Gastrocnemius medialis (tissue), 4 donors: ENCODE data around the gene DSP. TPM values are rescaled to one million over a fixed set of nuclear protein-coding genes. Genes with fewer than 3 reads are reported as not detected.

ENCODE experiments used
- ATAC-seq, 2 donors: fragments of 150-250 bp; one replicate each; pipeline ENCODE4 v1.9.1; 2016
- DNase-seq, 2 donors: peaks; one replicate each; pipeline ENCODE4 v3.0.0-alpha.2; 2019
- H3K27ac ChIP-seq, 4 donors: fragments of 200-600 bp; sonication (generic); 1 replicate in 1 of 4; 2 replicates in 3 of 4; pipeline ENCODE4 v1.5.1; 2016 to 2018; ENCODE audit warnings: mild to moderate bottlenecking in 2 of 4, moderate library complexity in 1 of 4
- H3K27me3 ChIP-seq, 3 donors: fragments of 200-600 bp; sonication (generic) in 2 of 3; 1 replicate in 1 of 3; 2 replicates in 2 of 3; pipeline versions ENCODE4 v1.5.1 to v1.6.0; 2016 to 2019; ENCODE audit warnings: mild to moderate bottlenecking in 1 of 3, moderate library complexity in 1 of 3
- H3K36me3 ChIP-seq, 2 donors: fragments of 200-600 bp; sonication (generic) in 1 of 2; one replicate each; pipeline ENCODE4 v1.5.1; 2017 to 2018
- H3K4me1 ChIP-seq, 2 donors: fragments of 200-600 bp; sonication (generic) in 1 of 2; one replicate each; pipeline ENCODE4 v1.5.1; 2016 to 2017; ENCODE audit warnings: mild to moderate bottlenecking in 2 of 2
- H3K4me3 ChIP-seq, 4 donors: fragments of 200-600 bp; sonication (generic) in 3 of 4; 1 replicate in 1 of 4; 2 replicates in 3 of 4; pipeline ENCODE4 v1.5.1; 2016 to 2019; ENCODE audit warnings: mild to moderate bottlenecking in 2 of 4
- H3K9me3 ChIP-seq, 3 donors: fragments of 200-600 bp; sonication (generic) in 2 of 3; 1 replicate in 1 of 3; 2 replicates in 2 of 3; pipeline ENCODE4 v1.5.1; 2016 to 2019
- POLR2A ChIP-seq, 2 donors: fragments of 450-650 bp; IDR thresholded peaks; one replicate each; pipeline ENCODE4 v1.6.1; 2017; ENCODE audit warnings: antibody characterized with exemption in 2 of 2, mild to moderate bottlenecking in 2 of 2, moderate library complexity in 2 of 2
- in situ Hi-C, 4 donors: fragments of 200-750 bp; cut with MboI; loops; one replicate each; pipeline versions ENCODE4 v1.15.0 to v1.8.0; 2017; ENCODE audit warnings: low sequenced_read_pairs in 4 of 4
- intact Hi-C: fragments of 100-400 bp; cut with DNase I; formaldehyde crosslinking; loops from one replicate; pipeline ENCODE4 v1.15.1; 2023; ENCODE audit warnings: low total_unique reads
- total RNA-seq, 4 donors: library from RNA; depleted of rRNA; stranded (reverse); fragments of >200 nt; gene quantifications; one replicate each; pipeline versions ENCODE4 v1.1.0 to v1.2.3, GENCODE V29; 2016
- TF ChIP-seq, protein P1 (sequence below), 5 experiments: fragments of 450-650 bp in 3 of 5; fragments of 200-600 bp in 2 of 5; sonication (generic) in 2 of 5; IDR thresholded peaks in 4 of 5; conservative IDR thresholded peaks in 1 of 5; 1 replicate in 4 of 5; 2 replicates in 1 of 5; pipeline ENCODE4 v1.5.1; 2016 to 2019; ENCODE audit warnings: antibody characterized with exemption in 5 of 5, mild to moderate bottlenecking in 3 of 5, moderate library complexity in 3 of 5

The DSP gene
- total RNA-seq, 4 donors from 2014 or later, result 0.31 to 1.1 (median 0.65) TPM

DNA sequence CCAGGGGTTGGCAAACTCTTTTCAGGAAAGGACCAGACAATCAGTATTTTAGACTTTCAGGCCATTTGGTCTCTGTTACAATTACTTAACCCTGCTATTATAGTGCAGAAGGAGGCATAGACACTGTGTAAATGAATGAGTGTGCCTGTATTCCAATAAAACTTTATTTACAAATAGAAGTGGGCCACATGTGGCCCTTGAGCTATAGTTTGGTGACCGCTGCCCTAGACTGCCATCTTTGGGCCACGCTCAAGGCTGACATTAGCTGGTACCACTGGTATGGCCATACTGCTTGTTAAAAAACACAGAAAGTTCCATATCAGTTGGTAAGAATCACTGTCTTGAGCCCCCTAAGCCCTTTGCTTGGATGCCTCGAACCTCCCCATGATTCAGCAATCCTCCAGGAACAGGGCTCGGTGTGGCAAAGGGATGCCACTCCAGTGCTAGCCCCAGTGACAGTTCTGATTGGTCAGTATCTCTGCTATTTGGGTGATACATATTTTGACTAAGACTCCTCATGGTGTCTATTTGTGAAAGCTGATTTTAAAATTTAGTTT lies 25.2 kb downstream of the DSP start:
- TF ChIP-seq, protein P1, sequence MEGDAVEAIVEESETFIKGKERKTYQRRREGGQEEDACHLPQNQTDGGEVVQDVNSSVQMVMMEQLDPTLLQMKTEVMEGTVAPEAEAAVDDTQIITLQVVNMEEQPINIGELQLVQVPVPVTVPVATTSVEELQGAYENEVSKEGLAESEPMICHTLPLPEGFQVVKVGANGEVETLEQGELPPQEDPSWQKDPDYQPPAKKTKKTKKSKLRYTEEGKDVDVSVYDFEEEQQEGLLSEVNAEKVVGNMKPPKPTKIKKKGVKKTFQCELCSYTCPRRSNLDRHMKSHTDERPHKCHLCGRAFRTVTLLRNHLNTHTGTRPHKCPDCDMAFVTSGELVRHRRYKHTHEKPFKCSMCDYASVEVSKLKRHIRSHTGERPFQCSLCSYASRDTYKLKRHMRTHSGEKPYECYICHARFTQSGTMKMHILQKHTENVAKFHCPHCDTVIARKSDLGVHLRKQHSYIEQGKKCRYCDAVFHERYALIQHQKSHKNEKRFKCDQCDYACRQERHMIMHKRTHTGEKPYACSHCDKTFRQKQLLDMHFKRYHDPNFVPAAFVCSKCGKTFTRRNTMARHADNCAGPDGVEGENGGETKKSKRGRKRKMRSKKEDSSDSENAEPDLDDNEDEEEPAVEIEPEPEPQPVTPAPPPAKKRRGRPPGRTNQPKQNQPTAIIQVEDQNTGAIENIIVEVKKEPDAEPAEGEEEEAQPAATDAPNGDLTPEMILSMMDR (IDR thresholded peaks at IDR 0.05 in 4 of 5, conservative IDR thresholded peaks at IDR 0.05 in 1 of 5), result no peak
- TF ChIP-seq POLR2A (IDR thresholded peaks at IDR 0.05), result no peak
- no peak overlapping the region for H3K27ac ChIP-seq
- ATAC-seq, result no peak
- H3K27me3 ChIP-seq, result peaks cover 0 to 8% (median 5%) of the 10 kb centered on the region in 3 donors
- H3K4me3 ChIP-seq, result no peak overlapping the region
- intact Hi-C loops, result no loop called here
- no peaks in the 10 kb centered on the region for H3K4me1 ChIP-seq
- no peak for DNase-seq
- in situ Hi-C loops, result no loop called here
- no peaks in the 10 kb centered on the region for H3K9me3 ChIP-seq
- H3K36me3 ChIP-seq, result no peaks in the 10 kb centered on the region

DNA sequence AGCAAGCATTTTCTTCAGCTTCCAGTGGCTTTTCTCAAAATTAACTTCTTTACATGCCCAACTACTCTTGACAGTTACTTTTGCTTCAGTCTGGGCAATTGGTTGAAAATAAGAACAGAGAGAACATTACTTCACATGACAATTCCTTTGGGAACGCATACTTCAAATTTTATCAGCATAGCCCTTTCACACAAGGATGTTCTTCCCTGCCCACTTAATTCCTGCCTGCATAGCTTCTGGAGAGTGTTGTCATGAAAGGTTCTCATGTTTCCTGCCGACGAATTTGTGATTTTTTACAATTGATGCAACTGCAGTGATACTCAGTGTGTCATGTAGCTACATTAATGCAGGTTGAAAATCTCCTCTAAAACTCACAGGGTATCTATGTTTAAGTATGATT lies 26.6 kb downstream of the DSP start:
- no peak overlapping the region for H3K4me3 ChIP-seq
- H3K27me3 ChIP-seq, result peaks cover 0 to 5% (median 4%) of the 10 kb centered on the region in 3 donors
- no peaks in the 10 kb centered on the region for H3K9me3 ChIP-seq
- ATAC-seq (no peak), DNase-seq (no peak)
- no peaks in the 10 kb centered on the region for H3K4me1 ChIP-seq
- intact Hi-C loops, result no loop called here
- H3K27ac ChIP-seq, result no peak overlapping the region
- TF ChIP-seq POLR2A (IDR thresholded peaks at IDR 0.05), result no peak
- TF ChIP-seq, protein P1 (IDR thresholded peaks at IDR 0.05 in 4 of 5, conservative IDR thresholded peaks at IDR 0.05 in 1 of 5), result no peak
- in situ Hi-C loops, result no loop called here
- no peaks in the 10 kb centered on the region for H3K36me3 ChIP-seq

DNA sequence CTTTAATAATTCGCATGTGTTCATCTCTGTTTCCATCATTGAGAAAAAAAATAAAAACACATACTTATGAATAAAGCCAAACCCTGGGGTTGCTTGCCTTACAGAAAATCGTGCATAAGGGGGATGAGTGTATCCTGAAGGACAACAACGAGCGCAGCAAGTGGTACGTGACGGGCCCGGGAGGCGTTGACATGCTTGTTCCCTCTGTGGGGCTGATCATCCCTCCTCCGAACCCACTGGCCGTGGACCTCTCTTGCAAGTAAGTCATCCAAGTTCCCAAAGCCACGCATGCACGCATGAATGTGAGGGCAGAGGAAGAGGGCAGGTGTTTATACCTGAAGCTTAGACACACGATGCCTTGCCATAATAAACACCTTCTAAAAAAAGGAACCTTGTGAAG lies 27.6 kb downstream of the DSP start:
- Histone ChIP-seq H3K4me1 (no peaks in the 10 kb centered on the region), H3K36me3 (no peaks in the 10 kb centered on the region), H3K9me3 (no peaks in the 10 kb centered on the region), H3K4me3 (no peak overlapping the region), H3K27me3 (peaks cover 0 to 4% (median 3%) of the 10 kb centered on the region in 3 donors), H3K27ac (no peak overlapping the region)
- in situ Hi-C loops, result no loop called here
- TF ChIP-seq POLR2A (IDR thresholded peaks at IDR 0.05), result no peak
- TF ChIP-seq, protein P1 (IDR thresholded peaks at IDR 0.05 in 4 of 5, conservative IDR thresholded peaks at IDR 0.05 in 1 of 5), result no peak
- no peak for DNase-seq
- no peak for ATAC-seq
- intact Hi-C loops, result no loop called here

DNA sequence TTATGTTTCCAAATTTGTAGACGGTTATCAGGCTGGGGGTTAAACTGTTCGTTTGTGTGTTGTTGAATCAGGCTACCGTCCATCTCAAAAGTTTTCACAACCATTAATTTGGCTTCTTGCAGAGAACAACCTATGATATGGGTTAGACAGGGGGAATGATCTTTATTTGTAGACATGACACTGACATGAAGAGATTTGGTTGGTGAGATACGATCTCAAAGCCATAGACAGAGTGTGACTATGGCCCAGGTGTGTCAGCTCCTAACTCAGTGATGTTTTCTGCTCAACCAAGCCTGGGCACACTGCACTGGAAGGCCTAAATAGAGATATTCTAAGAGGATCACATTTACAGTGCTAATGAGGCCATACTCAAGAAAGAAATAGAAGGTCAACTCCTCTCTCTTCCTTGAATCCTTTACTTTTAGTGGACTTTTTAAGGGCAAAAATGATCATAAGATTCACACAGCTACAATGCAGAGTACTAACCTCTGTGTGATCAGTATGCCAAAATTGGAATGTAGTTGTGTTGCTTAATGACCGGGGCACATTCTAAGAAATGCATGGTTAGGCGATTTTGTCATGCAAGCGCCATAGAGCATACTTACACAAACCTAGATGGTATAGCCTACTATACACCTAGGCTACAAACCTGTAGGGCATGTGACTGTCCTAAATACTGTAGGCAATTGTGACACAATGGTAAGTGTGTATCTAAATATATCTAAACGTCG lies 30.9 kb downstream of the DSP start:
- H3K27ac ChIP-seq, result no peak overlapping the region
- H3K27me3 ChIP-seq, result peaks cover 0 to 4% (median 3%) of the 10 kb centered on the region in 3 donors
- no peak overlapping the region for H3K4me3 ChIP-seq
- no peaks in the 10 kb centered on the region for H3K36me3 ChIP-seq
- DNase-seq (no peak), ATAC-seq (no peak)
- no peaks in the 10 kb centered on the region for H3K4me1 ChIP-seq
- no peak for TF ChIP-seq POLR2A (IDR thresholded peaks at IDR 0.05)
- TF ChIP-seq, protein P1 (IDR thresholded peaks at IDR 0.05 in 4 of 5, conservative IDR thresholded peaks at IDR 0.05 in 1 of 5), result no peak
- in situ Hi-C loops, result no loop called here
- intact Hi-C loops, result no loop called here
- no peaks in the 10 kb centered on the region for H3K9me3 ChIP-seq
